ENCODE results near the gene NEUROD4.

DNA sequence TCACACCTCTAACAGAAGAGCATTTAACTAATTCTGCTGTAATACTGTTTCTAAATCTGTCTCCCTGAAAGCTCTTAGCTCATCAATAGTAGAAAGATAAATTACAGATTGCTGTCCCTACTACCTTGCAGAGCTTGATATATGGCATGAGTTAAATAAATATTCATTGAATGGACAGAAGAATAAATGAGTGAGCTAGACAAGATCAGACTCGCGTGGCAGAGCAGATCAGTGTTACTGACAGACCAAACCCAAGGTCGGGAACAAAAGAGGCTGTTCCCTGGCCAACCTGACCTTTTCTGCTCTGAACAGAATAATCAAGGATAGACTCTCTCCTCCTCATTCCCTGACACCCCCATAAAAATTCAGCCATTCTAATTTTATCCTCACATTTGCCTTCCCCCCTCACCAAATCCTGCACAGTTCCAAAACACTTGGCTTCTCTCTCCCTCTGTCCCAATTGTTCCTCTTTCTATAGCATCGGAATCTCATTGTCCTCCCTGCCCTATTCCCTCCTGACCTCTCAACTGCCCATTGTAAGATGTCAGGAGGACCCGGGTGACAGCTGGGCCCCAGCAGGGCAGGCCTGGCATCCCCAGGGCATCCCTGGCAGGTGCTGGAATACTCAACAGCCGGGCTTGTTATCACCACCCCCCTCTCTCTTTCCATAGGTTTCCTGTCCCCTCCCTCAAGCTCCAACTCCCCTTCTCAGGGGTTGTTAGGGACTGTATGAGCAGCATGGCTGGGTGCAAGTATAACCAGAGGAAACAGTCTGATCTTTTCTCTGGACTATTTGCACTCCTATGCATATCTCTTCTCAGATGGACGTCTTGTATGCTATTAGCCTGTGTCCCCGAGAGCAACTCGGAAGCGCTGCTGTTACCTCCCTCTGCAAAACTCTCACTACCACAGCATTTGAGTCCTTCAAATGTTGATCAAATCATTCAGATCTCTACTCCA, 19.9 kb downstream of the NEUROD4 start:
- no peak for TF ChIP-seq POLR2A (IDR thresholded peaks at IDR 0.05; ENCODE audit: low read length)
- no peak for TF ChIP-seq GATA1 (IDR thresholded peaks at IDR 0.05; ENCODE audit: low read depth, low read length)
